Kidney (tissue), 14 donors: Measurements from ENCODE around the gene KIAA0930. TPM values are rescaled to one million over a fixed set of nuclear protein-coding genes. Genes with fewer than 3 reads are reported as not detected.

Experiments
- DNase-seq, 5 donors: peaks; one replicate each; pipeline ENCODE4 v3.0.0-alpha.2; 2013 to 2020
- FAIRE-seq: peaks from 2 replicates; lab custom pipeline; 2012; peaks lifted over from hg19 to GRCh38; lab: Jason Lieb, UNC
- H3K27ac ChIP-seq, 2 donors: one replicate each; pipeline ENCODE4 v1.7.0; 2013; ENCODE audit warnings: low read depth in 2 of 2, low read length in 2 of 2, inconsistent platforms in 1 of 2
- H3K27me3 ChIP-seq: one replicate; pipeline ENCODE4 v1.7.1; 2013; ENCODE audit warnings: low read length, inconsistent platforms; ENCODE audit not compliant: control insufficient read depth, insufficient read depth
- H3K36me3 ChIP-seq, 3 donors: one replicate each; pipeline versions ENCODE4 v1.7.0 to v1.7.1; 2013; ENCODE audit warnings: low read length in 3 of 3, control low read depth in 1 of 3, inconsistent platforms in 1 of 3; ENCODE audit not compliant: insufficient read depth in 3 of 3, control insufficient read depth in 2 of 3
- H3K4me1 ChIP-seq, 3 donors: one replicate each; pipeline versions ENCODE4 v1.7.0 to v1.7.1; 2013; ENCODE audit warnings: low read length in 3 of 3, inconsistent platforms in 1 of 3, low read depth in 1 of 3; ENCODE audit not compliant: control insufficient read depth in 2 of 3, insufficient read depth in 2 of 3
- H3K4me3 ChIP-seq, 3 donors: one replicate each; pipeline versions ENCODE4 v1.7.0 to v1.8.1; 2013; ENCODE audit warnings: low read length in 3 of 3, control low read depth in 1 of 3, inconsistent platforms in 1 of 3
- H3K9ac ChIP-seq, 3 donors: one replicate each; pipeline versions ENCODE4 v1.7.0 to v1.7.1; 2013; ENCODE audit warnings: low read length in 3 of 3, control low read depth in 1 of 3, inconsistent platforms in 1 of 3
- H3K9me3 ChIP-seq, 3 donors: one replicate each; pipeline versions ENCODE4 v1.7.0 to v1.7.1; 2013; ENCODE audit warnings: low read length in 3 of 3, control low read depth in 1 of 3, inconsistent platforms in 1 of 3; ENCODE audit not compliant: control insufficient read depth in 2 of 3, insufficient read depth in 1 of 3
- CTCF ChIP-seq: IDR thresholded peaks from 3 replicates; pipeline ENCODE4 v1.5.1; 2012; ENCODE audit warnings: mild to moderate bottlenecking, moderate library complexity, borderline replicate concordance; ENCODE audit not compliant: insufficient read depth; ENCODE audit errors: extremely low read depth
- intact Hi-C: fragments of 100-400 bp; cut with DNase I; formaldehyde crosslinking; loops from one replicate; pipeline ENCODE4 v1.11.1; 2022
- polyA plus RNA-seq: library from polyadenylated mRNA; stranded (reverse); fragments of 350-450 nt; fragmentation: Illumina TruSeq; extraction: RNeasy Lipid Tissue Mini Kit (QIAGEN cat#74804); gene quantifications from one replicate; pipeline ENCODE4 v1.2.3, GENCODE V29; 2014; ENCODE audit warnings: low read depth, low replicate concordance; ENCODE audit not compliant: insufficient read depth
- total RNA-seq: library from RNA; stranded (reverse); fragmentation: NEBNext Ultra II Directional; extraction: Animal tissue kit (Norgen Biotek cat#: 25700); gene quantifications from one replicate; pipeline ENCODE4 v1.2.1, GENCODE V29; 2021
- donor health status: control.
- donor health status: control.
- donor health status: control.
- donor health status: control.
- donor health status: control.
- donor health status: DM: yes; HTN: yes; CAD: no.
- donor health status: Normal renal cell carcinoma (clear cell type).

The KIAA0930 gene
- total and polyA plus RNA-seq, 2 donors from 2014 or later = 26.4 to 55.4 TPM

DNA sequence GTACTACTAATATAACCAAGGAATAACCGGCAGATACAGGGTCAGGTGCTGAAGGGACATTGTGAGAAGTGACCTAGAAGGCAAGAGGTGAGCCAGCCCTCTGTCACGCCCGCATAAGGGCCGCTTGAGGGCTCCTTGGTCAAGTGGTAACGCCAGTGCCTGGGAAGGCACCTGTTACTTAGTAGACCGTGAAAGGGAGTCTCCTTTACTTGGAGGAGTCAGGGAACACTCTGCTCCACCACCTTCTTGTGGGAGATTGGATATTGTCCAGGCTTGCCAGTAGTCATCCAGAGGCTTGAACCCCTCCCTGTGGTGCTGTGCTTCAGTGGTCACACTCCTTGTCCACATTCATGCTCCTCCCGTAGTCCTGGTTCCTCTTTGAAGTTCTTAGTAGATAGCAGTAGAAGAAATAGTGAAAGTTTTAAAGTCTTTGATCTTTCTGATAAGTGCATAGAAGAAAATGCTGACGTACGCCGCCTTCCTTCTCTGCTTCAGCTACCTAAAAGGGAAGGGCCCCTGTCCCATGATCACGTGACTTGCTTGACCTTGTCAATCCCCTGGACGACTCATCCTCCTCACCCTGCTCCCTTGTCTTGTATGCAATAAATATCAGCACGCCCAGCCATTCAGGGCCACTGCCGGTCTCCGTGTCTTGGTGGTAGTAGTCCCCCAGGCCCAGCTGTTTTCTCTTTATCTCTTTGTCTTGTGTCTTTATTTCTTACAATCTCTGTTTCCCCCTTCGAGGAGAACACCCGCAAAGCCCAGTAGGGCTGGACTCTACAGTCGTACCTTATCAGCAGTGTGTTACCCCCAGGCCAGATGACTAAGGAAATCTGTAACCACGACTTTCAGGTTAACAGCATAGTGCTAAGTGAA lies 70.9 kb downstream of the KIAA0930 start:
- TF ChIP-seq CTCF = no peak
- H3K36me3 ChIP-seq = peaks cover 16 to 24% (median 19%) of the 10 kb centered on the region in 3 donors
- no peak overlapping the region for H3K9ac ChIP-seq
- peaks cover 2 to 9% (median 4%) of the 10 kb centered on the region in 3 donors for H3K4me1 ChIP-seq
- H3K4me3 ChIP-seq = no peak overlapping the region
- DNase-seq = peak in 1 of 5 donors; percentile 82
- intact Hi-C loops = no loop called here
- H3K27ac ChIP-seq = no peak overlapping the region
- no peaks in the 10 kb centered on the region for H3K9me3 ChIP-seq
- no peak for FAIRE-seq
- H3K27me3 ChIP-seq = no peaks in the 10 kb centered on the region

DNA sequence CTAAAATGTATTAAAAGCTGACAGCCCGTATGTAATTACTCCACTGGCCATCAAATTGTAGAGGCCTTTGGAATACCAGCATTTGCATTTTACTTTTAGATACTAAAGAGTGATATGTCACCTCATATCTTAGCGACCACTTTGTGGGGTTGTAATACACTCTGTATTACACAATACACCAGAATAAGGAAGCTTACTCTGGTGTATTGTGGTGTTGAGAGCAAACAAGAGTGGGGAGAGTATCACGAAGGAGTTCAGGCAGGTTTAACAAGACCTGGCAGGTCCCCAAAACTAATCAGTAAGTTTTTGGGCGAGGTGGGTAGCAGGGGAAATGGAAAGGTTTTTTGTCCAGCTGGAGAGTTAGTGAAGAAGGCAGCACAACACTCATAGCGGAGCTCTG lies 73.8 kb downstream of the KIAA0930 start:
- Histone ChIP-seq H3K36me3 (peaks cover 6 to 14% (median 13%) of the 10 kb centered on the region in 3 donors), H3K4me1 (peaks cover 2 to 10% (median 8%) of the 10 kb centered on the region in 3 donors), H3K4me3 (no peak overlapping the region), H3K27me3 (no peaks in the 10 kb centered on the region), H3K27ac (no peak overlapping the region), H3K9ac (no peak overlapping the region), H3K9me3 (no peaks in the 10 kb centered on the region)
- no peak for FAIRE-seq
- intact Hi-C loops = no loop called here
- DNase-seq = no peak
- no peak for TF ChIP-seq CTCF

DNA sequence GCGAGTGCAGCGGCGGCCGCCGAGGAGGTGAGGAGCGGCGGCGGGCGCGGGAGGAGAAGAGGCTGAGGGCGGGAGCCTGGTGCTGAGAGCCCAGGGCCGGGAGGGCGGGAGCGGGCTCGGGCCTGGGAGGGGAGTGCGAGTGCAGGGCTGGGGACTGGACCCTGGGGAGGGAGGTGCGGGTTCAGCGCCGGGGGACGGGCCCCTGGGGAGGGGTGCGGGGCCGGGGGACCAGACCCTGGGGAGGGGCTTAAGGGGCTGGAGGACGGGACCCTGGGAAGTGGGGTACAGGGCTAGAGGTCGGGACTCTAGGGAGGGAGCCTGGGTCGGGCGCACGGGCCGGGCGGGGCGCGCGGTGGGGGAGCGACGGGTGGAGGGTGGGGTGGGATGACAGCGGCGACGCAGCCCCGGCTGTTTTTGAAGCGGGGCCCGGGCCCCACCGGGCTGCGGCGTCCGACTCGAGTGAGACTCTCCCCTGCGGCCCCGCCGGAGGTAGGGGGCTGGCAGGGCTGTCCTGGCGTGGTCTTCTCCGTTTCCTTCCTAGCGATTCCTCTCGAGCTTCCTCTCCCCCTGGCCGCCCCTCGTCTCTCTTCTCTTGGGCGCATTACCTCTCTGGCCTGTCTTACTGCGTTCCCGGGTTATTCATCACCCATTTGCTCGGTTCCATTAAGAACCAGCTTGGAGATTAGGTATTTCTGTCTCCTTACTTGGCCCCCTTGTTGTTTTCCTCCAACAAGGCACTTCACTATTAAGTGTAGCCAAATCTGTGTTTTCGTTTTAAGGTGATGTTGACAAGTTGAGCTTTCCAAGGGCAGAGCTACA lies 76.2 kb downstream of the KIAA0930 start:
- H3K36me3 ChIP-seq = peaks cover 3 to 6% (median 5%) of the 10 kb centered on the region in 3 donors
- intact Hi-C loops = no loop called here
- no peaks in the 10 kb centered on the region for H3K9me3 ChIP-seq
- FAIRE-seq (no peak), DNase-seq (peak in 3 of 5 donors; percentile 39 to 87 (median 78))
- H3K27me3 ChIP-seq = no peaks in the 10 kb centered on the region
- peak overlapping the region; percentile 43 to 65 for H3K27ac ChIP-seq
- H3K9ac ChIP-seq = peak overlapping the region; percentile 54 to 75 (median 62)
- no peak for TF ChIP-seq CTCF
- H3K4me1 ChIP-seq = peaks cover 2 to 23% (median 15%) of the 10 kb centered on the region in 3 donors
- H3K4me3 ChIP-seq = peak overlapping the region; percentile 46 to 87 (median 77)
